Activated CD4-positive, alpha-beta T cell treated with anti-CD3 and anti-CD28 coated beads for 4 hours (primary cell): ENCODE data around the gene ARHGDIA.

Experiments used
- DNase-seq, 2 donors: peaks; one replicate each; pipeline ENCODE4 v3.0.0-alpha.2; 2020

Gene ARHGDIA

GRCh38 chr17:81885869-81886548 lies 14.9 kb upstream of the ARHGDIA start:
- no peak for DNase-seq

- no peak for DNase-seq
Measured at GRCh38 chr17:81885454-81885853, 14.3 kb upstream of the ARHGDIA start.

- DNase-seq = no peak
Measured at GRCh38 chr17:81884968-81885367, 13.8 kb upstream of the ARHGDIA start.

GRCh38 chr17:81884520-81884919 lies 13.4 kb upstream of the ARHGDIA start:
- DNase-seq = no peak

- no peak for DNase-seq
Measured at GRCh38 chr17:81879121-81879520, 8.0 kb upstream of the ARHGDIA start.

GRCh38 chr17:81878294-81878693 lies 7.2 kb upstream of the ARHGDIA start:
- DNase-seq = no peak

- DNase-seq = no peak
Measured at GRCh38 chr17:81877569-81877968, 6.4 kb upstream of the ARHGDIA start.

- peak; percentile 96 to 97 for DNase-seq
Measured at GRCh38 chr17:81871387-81872230, 472 bp upstream of the ARHGDIA start.

GRCh38 chr17:81870131-81870980 lies 781 bp downstream of the ARHGDIA start:
- DNase-seq = peak in 1 of 2 donors; percentile 33

- peak in 1 of 2 donors; percentile 32 for DNase-seq
Measured at GRCh38 chr17:81869221-81870130, 1.7 kb downstream of the ARHGDIA start.

- no peak for DNase-seq
Measured at GRCh38 chr17:81868674-81869220, 2.4 kb downstream of the ARHGDIA start.

GRCh38 chr17:81867991-81868673 lies 3.0 kb downstream of the ARHGDIA start:
- DNase-seq = no peak

GRCh38 chr17:81867170-81867990 lies 3.8 kb downstream of the ARHGDIA start:
- DNase-seq = peak in 1 of 2 donors; percentile 24

GRCh38 chr17:81866440-81867169 lies 4.5 kb downstream of the ARHGDIA start:
- no peak for DNase-seq

GRCh38 chr17:81865733-81866439 lies 5.3 kb downstream of the ARHGDIA start:
- DNase-seq = no peak

GRCh38 chr17:81865358-81865732 lies 5.8 kb downstream of the ARHGDIA start:
- DNase-seq = no peak

GRCh38 chr17:81863833-81864768 lies 7.0 kb downstream of the ARHGDIA start:
- DNase-seq = no peak
